Mesothelial cell of epicardium (in vitro differentiated cells): ENCODE measurements around the gene HSP90AB1. TPM values are rescaled to one million over a fixed set of nuclear protein-coding genes. Genes with fewer than 3 reads are reported as not detected.

Experiments used
- DNase-seq, 2 experiments: peaks; one replicate each; pipeline ENCODE4 v3.0.0; 2021; ENCODE audit warnings: low spot score in 2 of 2; ENCODE audit not compliant: unreplicated experiment in 2 of 2
- H3K27ac Mint-ChIP-seq: 2 replicates; pipeline ENCODE4 v1.8.0; 2021; ENCODE audit warnings: mixed read lengths
- H3K27me3 Mint-ChIP-seq: 2 replicates; pipeline ENCODE4 v1.8.0; 2021; ENCODE audit warnings: low read depth, mixed read lengths
- H3K36me3 Mint-ChIP-seq: 2 replicates; pipeline ENCODE4 v1.8.0; 2021; ENCODE audit warnings: mixed read lengths
- H3K4me1 Mint-ChIP-seq: 2 replicates; pipeline ENCODE4 v1.8.0; 2021; ENCODE audit warnings: mixed read lengths
- H3K4me3 Mint-ChIP-seq: 2 replicates; pipeline ENCODE4 v1.8.0; 2021; ENCODE audit warnings: mild to moderate bottlenecking, moderate library complexity, mixed read lengths
- H3K9me3 Mint-ChIP-seq: 2 replicates; pipeline ENCODE4 v1.8.0; 2021; ENCODE audit warnings: mixed read lengths
- CTCF ChIP-seq: fragments of 200-600 bp; sonication (generic); IDR thresholded peaks from one replicate; pipeline ENCODE4 v1.5.0; 2021; ENCODE audit warnings: antibody characterized with exemption; ENCODE audit not compliant: unreplicated experiment
- total RNA-seq: library from RNA; stranded (reverse); gene quantifications from 3 replicates; pipeline ENCODE4 v1.2.1, GENCODE V29; 2021

The HSP90AB1 gene
- total RNA-seq, 1 donor from 2014 or later = 992 TPM

DNA sequence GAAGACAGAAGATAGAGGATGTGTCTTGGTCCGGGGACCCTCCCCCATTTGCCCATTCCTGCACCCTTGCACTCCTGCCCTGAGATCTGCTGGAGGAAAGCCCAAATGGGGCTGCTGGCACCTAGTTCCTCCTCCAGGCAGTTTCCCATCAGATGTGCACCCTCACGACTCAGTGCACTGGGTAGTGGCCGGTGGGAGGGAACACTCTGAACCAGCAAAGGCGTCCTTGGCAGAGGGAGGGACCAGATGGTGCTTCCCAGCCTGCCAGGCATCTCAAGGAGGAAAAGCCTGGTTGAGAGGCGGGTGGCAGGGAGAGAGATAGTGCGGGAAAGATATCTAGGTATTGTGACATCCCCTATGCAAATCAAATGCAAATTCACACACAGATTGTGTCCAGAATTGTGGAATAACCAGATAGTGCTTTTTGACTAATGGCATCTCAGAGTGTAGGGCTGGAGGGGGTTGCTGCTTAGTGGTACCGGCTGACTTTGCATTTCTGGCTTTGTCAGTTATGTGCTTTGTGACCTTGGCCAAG lies 42.9 kb downstream of the HSP90AB1 start:
- H3K27ac Mint-ChIP-seq = no peak overlapping the region
- H3K4me1 Mint-ChIP-seq = no peaks in the 10 kb centered on the region
- no peaks in the 10 kb centered on the region for H3K9me3 Mint-ChIP-seq
- H3K4me3 Mint-ChIP-seq = no peak overlapping the region
- peaks cover 91% of the 10 kb centered on the region for H3K27me3 Mint-ChIP-seq
- H3K36me3 Mint-ChIP-seq = no peaks in the 10 kb centered on the region
- DNase-seq = no peak
- no peak for TF ChIP-seq CTCF

GRCh38 chr6:44291841-44292240 lies 44.9 kb downstream of the HSP90AB1 start:
- no peak overlapping the region for H3K4me3 Mint-ChIP-seq
- no peaks in the 10 kb centered on the region for H3K36me3 Mint-ChIP-seq
- no peaks in the 10 kb centered on the region for H3K9me3 Mint-ChIP-seq
- peaks cover 93% of the 10 kb centered on the region for H3K27me3 Mint-ChIP-seq
- no peak overlapping the region for H3K27ac Mint-ChIP-seq
- DNase-seq = no peak
- no peak for TF ChIP-seq CTCF
- peaks cover under 1% of the 10 kb centered on the region for H3K4me1 Mint-ChIP-seq

GRCh38 chr6:44292661-44293365 lies 45.9 kb downstream of the HSP90AB1 start:
- Mint-ChIP-seq H3K27ac (no peak overlapping the region), H3K4me3 (no peak overlapping the region), H3K4me1 (peaks cover 4% of the 10 kb centered on the region), H3K9me3 (no peaks in the 10 kb centered on the region), H3K27me3 (peaks cover 90% of the 10 kb centered on the region), H3K36me3 (no peaks in the 10 kb centered on the region)
- DNase-seq = no peak
- no peak for TF ChIP-seq CTCF

DNA sequence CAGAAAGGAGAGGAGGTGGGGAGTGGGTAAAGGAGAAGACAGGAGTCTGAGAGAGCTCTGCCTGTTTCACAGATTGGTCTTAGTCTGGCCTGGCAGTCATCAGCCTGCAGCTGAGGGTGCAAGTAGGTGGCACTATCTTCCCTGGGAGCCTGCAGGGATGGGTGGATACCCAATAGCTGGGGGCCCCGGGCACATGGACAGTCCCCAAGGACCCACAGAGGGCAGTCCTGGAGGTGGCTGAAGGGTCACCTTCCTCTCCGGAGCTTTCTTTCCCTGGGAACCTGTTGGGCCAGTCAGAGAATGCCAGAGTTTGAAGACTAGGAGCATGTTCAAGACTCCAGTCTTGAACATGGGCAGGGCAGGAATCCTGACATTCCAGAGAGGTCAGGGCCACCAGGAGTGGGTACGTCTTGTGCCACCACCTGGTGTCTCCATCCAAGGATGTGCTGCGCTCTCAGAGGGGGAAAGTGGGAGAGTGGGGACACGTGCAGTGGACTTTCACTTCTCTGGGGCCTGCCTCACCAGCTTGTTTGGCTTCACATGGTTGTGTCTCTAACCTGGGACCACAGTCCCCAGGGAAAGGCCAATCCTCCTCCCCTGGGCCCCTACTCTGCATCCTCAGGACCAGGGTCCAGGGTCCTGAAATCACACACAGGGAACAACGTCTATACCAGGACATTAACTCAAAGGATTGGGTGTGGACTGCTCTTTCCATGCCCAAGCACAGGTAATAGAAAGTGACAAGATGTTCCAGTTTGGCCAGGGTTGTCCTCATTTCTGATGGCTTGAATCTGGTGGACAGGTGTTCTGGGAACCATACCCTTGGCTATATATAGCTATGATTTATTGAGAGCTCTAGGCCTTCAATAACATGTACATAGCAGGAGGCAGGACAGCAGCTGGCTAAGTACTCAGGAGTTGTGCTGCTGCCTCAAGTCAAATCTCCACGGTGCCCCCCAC lies 48.2 kb downstream of the HSP90AB1 start:
- H3K27me3 Mint-ChIP-seq = peaks cover 87% of the 10 kb centered on the region
- no peak overlapping the region for H3K27ac Mint-ChIP-seq
- TF ChIP-seq CTCF = no peak
- no peak overlapping the region for H3K4me3 Mint-ChIP-seq
- no peak for DNase-seq
- H3K9me3 Mint-ChIP-seq = no peaks in the 10 kb centered on the region
- peaks cover 3% of the 10 kb centered on the region for H3K36me3 Mint-ChIP-seq
- H3K4me1 Mint-ChIP-seq = peaks cover 5% of the 10 kb centered on the region

DNA sequence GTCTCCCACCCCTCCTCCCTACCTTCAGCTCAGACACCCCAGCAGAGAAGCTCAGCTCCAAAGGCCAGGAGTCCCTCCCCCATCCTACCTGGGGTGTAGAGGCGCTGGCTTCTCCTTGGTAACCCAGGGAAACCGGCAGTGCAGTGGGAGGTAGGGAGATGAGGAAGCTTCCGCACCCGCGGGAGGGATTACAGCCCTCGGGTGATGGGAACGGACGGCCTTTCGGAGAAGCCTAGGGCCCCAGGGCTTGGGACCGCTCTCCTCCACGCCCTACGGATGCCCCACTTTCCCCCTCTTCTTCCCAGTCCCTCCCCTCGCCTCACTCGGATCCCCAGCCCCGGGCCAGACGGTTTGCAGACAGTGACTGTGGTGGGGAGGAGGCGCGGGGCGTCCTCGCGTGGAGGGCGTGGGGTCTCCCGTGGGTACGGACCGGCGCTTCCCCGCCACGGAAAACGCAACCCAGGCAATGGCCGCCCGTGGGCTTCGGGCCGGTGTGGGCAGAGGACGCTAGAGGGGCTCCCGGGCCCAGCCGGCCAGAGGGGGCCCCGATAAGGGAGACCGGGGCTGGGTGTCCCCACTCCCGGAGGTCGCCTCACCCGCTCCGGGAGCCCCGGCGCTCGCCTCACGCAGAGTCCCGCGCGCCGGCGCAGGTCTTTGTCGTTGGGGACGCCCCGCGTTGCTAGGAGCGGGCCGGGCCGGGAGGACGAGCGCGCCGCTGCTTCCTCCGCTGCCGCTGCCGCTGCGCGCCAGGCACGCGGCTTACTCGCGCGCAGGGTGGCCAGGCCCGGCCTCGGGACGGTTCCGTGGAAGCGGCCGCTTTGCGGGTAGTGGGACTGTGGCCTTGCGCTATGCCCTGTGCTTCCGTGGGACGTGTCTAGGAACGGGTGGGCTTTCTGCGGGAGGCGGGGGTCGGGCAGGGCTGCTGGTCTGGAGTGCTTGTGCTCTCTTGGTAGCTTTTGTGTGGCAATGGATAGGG lies 50.5 kb downstream of the HSP90AB1 start:
- peak; percentile 57 to 78 for DNase-seq
- Mint-ChIP-seq H3K27ac (no peak overlapping the region), H3K9me3 (no peaks in the 10 kb centered on the region), H3K27me3 (peaks cover 65% of the 10 kb centered on the region), H3K4me3 (peak overlapping the region; percentile 57), H3K4me1 (peaks cover 5% of the 10 kb centered on the region), H3K36me3 (peaks cover 15% of the 10 kb centered on the region)
- no peak for TF ChIP-seq CTCF
